ENCODE results near the gene LCN10.
"Not testable (repeated sequence)": the region's sequence is repeated elsewhere in the genome, so short reads cannot be mapped to it uniquely, and the experiment has no call there.

Gene LCN10

GRCh38 chr9:136755302-136756133 lies 12.8 kb upstream of the LCN10 start:
- in situ Hi-C loops (cut with MboI; ENCODE audit: low sequenced_read_pairs): not testable (repeated sequence)

GRCh38 chr9:136754626-136755301 lies 12.0 kb upstream of the LCN10 start:
- in situ Hi-C loops (cut with MboI; ENCODE audit: low sequenced_read_pairs): no loop called here

DNA sequence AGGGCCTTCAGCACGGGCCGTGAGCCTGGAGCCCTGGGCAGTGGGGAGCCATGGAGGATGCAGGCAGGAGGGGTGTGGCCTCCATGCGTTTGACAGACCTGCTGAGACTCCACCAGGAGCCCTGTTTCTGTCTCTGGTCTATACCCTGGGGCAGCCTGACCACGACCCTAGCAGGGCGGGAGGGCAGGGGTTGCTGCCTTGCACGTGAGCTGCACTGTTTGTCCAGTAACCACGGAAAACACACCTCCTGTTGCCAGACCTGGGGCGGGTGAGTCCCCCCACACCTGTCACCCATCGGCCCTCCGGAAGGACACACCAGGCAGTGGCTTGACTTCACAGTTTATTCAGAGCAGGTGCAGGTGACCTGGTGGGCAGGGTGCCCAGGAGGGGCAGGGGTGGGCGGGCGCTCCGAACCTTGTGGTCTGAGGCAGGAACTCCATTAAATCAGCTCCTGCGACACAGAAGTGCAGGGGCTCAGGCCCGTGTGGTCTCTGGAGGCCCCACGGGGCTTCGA lies 11.4 kb upstream of the LCN10 start:
- in situ Hi-C loops (cut with MboI; ENCODE audit: low sequenced_read_pairs): no loop called here

- in situ Hi-C loops (cut with MboI; ENCODE audit: low sequenced_read_pairs): no loop called here
Observed at GRCh38 chr9:136753371-136754058, 10.8 kb upstream of the LCN10 start.

DNA sequence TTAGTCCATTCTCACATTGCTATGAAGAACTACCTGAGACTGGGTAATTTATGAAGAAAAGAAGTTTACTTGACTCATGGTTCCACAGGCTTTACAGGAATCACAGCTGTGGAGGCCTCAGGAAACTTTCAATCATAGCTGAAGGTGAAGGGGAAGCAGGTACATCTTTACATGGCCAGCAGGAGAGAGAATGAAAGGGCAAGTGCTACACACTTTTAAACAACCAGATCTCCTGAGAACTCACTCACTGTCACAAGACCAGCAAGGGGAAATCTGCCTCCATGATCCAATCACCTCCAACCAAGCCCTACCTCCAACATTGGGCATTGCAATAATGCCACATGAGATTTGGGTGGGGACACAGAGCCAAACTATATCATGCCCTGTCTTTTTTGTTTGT lies 9.1 kb upstream of the LCN10 start:
- in situ Hi-C loops (cut with MboI; ENCODE audit: low sequenced_read_pairs): no loop called here

DNA sequence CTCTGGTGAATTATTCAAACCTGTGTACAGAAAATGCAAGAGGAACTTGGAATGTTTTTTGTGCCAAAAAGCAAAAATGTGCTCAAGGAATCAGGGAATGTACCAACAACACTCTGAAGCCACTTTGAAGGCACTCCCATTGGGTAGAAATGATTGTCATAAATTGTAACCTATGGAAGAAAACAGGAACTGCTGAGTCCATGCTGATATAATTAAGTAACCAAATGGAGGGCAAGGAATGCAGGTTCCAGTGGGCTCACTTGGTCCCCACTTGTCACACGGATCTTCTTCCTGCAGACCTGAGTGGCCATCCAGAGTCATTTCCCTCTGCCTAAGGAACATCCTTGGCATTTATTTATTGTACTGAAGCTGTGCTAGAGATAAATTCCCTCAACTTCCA lies 8.5 kb upstream of the LCN10 start:
- in situ Hi-C loops (cut with MboI; ENCODE audit: low sequenced_read_pairs): no loop called here

DNA sequence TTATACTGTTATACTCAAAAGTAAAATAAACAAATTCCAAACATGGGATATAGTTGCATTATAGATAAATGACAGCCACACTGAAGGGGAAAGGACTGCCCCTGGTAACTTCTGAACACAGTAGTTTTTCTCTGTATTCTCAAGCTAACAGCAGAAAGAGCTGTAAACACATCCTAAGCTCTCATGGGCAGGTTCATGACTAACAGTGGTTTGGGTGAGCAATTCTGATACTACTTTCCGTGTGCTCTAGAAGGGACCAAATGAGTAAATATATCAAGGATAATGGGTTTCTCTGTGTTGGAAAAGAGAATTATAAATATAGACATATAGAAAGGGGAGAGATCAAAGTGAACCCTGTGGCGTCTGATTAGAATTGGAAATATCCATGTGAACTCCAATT lies 7.8 kb upstream of the LCN10 start:
- in situ Hi-C loops (cut with MboI; ENCODE audit: low sequenced_read_pairs): no loop called here

DNA sequence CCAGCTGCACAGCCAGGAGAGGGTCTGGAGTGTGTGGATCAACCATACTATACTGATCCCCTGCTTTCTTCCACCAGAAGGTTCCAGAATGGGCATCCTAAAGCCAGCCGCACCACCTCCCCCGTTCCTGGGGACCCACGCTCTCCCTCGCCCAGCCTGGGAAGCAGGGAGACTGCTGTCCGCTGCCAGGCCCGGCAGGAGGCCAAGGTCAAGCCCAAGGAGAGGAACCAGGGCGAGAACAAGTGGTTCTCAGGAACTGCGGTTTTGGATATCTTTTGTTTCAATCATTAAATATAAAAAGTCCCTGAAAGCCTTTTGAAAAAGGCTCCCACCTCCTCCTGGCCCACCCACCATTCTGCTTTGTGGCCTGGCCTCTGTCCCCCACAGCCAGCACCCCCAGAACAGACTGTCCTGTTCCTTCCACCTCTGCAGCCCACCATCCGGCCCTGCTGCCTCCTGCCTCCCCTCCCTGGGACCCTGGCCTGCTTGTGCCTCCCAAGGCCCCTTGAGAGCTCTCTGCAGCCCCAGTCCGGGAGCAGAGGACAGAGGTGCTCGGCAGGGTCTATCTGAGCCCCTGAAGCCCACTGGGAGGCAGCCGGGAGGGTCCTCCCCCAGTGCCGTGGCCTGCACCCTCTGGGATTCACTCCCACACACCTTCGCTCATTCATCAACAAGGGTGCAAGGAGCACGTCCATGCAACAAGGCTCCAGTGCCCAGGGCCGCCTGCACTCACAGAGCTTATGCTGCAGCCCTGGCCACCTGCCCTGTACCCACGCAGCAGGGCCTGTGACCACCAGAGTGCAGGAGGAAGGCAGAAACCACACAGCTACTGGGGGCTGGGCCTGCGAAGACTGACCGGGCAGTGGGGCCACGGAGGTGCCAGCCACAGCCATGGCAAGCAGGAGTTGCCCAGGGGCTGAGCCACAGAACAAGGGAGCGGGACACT lies 6.2 kb upstream of the LCN10 start:
- in situ Hi-C loops (cut with MboI; ENCODE audit: low sequenced_read_pairs): no loop called here

GRCh38 chr9:136748201-136748600 lies 5.5 kb upstream of the LCN10 start, which contains the start of gene LCN6:
TSS of gene LCN6 (minus strand) at chr9:136748525. CDS start at chr9:136748483, 42 bp downstream.
- in situ Hi-C loops (cut with MboI; ENCODE audit: low sequenced_read_pairs): no loop called here

DNA sequence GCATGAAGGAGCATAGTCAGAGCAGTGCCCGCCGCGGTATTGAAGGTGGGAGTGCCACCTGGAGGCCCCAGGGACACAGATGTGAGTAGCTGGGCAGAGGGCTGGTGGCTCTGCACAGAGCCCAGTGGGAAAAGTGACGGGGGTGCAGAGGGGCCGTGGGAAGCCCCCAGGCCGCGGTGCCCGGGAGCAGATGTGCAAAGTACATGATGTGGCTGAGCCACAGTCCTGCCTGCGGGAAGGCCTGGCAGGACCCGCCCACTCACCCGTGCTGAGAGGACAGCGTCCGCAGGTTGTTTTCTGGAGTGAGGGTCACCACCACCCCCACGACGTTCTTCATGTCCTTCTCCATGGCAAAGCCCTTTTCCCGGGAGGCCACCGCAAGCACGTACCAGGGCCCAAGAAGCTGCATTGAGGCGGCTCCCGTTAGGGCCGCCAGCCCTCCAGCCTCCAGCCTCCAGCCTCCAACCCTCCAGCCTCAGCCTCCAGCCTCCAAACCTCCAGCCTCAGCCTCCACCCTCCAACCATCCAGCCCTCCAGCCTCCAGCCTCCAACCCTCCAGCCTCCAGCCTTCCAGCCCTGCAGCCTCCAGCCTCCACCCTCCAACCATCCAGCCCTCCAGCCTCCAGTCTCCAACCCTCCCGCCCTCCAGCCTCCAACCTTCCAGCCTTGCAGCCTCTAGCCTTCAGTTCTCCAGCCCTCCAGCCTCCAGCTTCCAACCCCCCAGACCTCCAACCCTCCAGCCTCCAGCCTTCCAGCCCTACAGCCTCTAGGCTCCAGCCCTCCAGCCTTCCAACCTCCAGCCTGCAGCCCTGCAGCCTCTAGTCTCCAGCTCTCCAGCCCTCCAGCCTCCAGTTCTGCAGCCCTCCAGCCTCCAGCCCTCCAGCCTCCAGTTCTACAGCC lies 4.7 kb upstream of the LCN10 start:
- in situ Hi-C loops (cut with MboI; ENCODE audit: low sequenced_read_pairs): no loop called here

- in situ Hi-C loops (cut with MboI; ENCODE audit: low sequenced_read_pairs): no loop called here
Observed at GRCh38 chr9:136746621-136747020, 3.9 kb upstream of the LCN10 start.

DNA sequence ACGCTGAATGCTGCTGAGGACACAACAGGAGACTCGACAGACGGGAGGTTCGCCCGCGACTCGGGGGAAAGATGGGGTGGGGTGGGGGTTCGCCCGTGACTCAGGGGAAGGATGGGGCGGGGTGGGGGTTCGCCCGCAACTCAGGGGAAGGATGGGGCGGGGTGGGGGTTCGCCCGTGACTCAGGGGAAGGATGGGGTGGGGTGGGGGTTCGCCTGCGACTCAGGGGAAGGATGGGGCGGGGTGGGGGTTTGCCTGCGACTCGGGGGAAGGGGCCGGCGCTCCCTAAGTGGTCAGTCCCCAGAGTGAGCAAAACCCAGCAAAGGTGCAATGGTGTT lies 3.4 kb upstream of the LCN10 start:
- in situ Hi-C loops (cut with MboI; ENCODE audit: low sequenced_read_pairs): no loop called here

DNA sequence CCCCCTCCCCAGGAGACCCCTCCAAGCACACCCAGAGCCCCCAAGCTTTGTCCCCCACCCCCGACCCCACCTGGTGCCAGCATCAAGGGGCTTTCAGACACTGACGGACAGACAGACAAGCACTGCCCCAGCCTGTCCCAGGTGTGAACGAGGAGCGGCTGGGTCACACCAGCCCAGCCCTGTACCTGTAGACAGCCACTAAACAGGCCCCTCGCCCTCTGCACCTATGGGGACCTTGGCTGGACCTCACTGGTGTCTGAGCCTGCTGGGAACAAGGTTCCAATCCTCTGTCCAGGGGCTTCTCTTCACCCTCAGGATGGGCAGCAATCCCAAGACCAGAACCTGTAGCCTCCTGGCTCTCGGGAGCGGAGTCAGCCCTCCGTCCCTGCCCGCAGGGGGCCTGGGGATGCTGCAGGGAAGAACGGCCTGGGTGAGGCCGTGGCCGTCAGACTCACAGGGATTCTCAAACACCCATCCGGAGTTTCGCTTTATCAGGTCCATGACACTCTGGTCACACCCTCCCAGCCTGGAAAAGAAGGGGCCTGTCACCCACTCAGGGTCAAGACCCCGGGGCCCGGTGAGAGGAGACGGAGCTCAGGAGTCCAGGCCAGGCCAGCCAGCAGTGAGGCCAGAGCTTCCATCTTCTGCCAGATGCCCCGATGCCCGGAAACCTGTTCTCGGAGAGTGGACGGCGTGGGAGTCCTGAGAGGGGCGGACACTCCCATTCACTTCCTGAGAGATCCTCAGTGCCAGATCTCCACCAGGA lies 2.8 kb upstream of the LCN10 start:
- in situ Hi-C loops (cut with MboI; ENCODE audit: low sequenced_read_pairs): no loop called here

DNA sequence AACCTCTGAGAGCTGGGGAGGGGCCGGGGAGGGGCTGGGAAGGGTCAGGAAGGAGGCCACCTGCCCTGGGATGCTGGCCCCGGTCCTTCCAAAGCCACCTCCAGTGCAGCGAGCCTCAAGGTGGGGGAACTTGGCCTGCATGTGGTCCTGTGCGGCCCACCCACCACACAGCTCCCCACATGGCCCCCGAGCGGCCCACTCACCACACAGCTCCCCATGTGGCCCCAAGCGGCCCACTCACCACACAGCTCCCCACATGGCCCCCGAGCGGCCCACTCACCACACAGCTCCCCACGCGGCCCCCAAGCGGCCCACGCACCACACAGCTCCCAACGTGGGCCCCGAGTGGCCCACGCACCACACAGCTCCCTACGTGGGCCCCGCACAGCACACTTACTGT lies 2.0 kb upstream of the LCN10 start:
- in situ Hi-C loops (cut with MboI; ENCODE audit: low sequenced_read_pairs): no loop called here

GRCh38 chr9:136743639-136744211 lies 985 bp upstream of the LCN10 start:
- in situ Hi-C loops (cut with MboI; ENCODE audit: low sequenced_read_pairs): no loop called here

- in situ Hi-C loops (cut with MboI; ENCODE audit: low sequenced_read_pairs): no loop called here
Observed at GRCh38 chr9:136741883-136742571, 713 bp downstream of the LCN10 start.

- in situ Hi-C loops (cut with MboI; ENCODE audit: low sequenced_read_pairs): no loop called here
Observed at GRCh38 chr9:136740971-136741882, 1.5 kb downstream of the LCN10 start.
